ENCODE measurements around the gene LRRC37B. TPM values are rescaled to one million over a fixed set of nuclear protein-coding genes. Genes with fewer than 3 reads are reported as not detected.
"Not testable (repeated sequence)": the region's sequence is repeated elsewhere in the genome, so short reads cannot be mapped to it uniquely, and the experiment has no call there.

Gene LRRC37B
- total RNA-seq, 1 donor from 2014 or later: 25.2 TPM

GRCh38 chr17:32041306-32041875 lies 34.2 kb downstream of the LRRC37B start:
- not testable (repeated sequence) for DNase-seq (ENCODE audit: extremely low read depth, low read depth, low spot score)

- not testable (repeated sequence) for DNase-seq (ENCODE audit: extremely low read depth, low read depth, low spot score)
Observed at GRCh38 chr17:32042266-32042665, 35.1 kb downstream of the LRRC37B start.

GRCh38 chr17:32045611-32046010 lies 38.4 kb downstream of the LRRC37B start:
- not testable (repeated sequence) for DNase-seq (ENCODE audit: extremely low read depth, low read depth, low spot score)

- DNase-seq (ENCODE audit: extremely low read depth, low read depth, low spot score): not testable (repeated sequence)
Observed at GRCh38 chr17:32047663-32048062, 40.5 kb downstream of the LRRC37B start.

GRCh38 chr17:32054985-32055384 lies 47.8 kb downstream of the LRRC37B start:
- DNase-seq (ENCODE audit: extremely low read depth, low read depth, low spot score): not testable (repeated sequence)

- not testable (repeated sequence) for DNase-seq (ENCODE audit: extremely low read depth, low read depth, low spot score)
Observed at GRCh38 chr17:32055425-32055824, 48.2 kb downstream of the LRRC37B start.

- DNase-seq (ENCODE audit: extremely low read depth, low read depth, low spot score): not testable (repeated sequence)
Observed at GRCh38 chr17:32056500-32056899, 49.3 kb downstream of the LRRC37B start.

- not testable (repeated sequence) for DNase-seq (ENCODE audit: extremely low read depth, low read depth, low spot score)
Observed at GRCh38 chr17:32057460-32058105, 50.4 kb downstream of the LRRC37B start.

GRCh38 chr17:32060695-32061094 lies 53.5 kb downstream of the LRRC37B start:
- DNase-seq (ENCODE audit: extremely low read depth, low read depth, low spot score): not testable (repeated sequence)

- DNase-seq (ENCODE audit: extremely low read depth, low read depth, low spot score): not testable (repeated sequence)
Observed at GRCh38 chr17:32061840-32062239, 54.7 kb downstream of the LRRC37B start.

- not testable (repeated sequence) for DNase-seq (ENCODE audit: extremely low read depth, low read depth, low spot score)
Observed at GRCh38 chr17:32064091-32064490, 56.9 kb downstream of the LRRC37B start.

- DNase-seq (ENCODE audit: extremely low read depth, low read depth, low spot score): not testable (repeated sequence)
Observed at GRCh38 chr17:32066123-32066680, 59.0 kb downstream of the LRRC37B start.

GRCh38 chr17:32066863-32067642 lies 59.9 kb downstream of the LRRC37B start:
- DNase-seq (ENCODE audit: extremely low read depth, low read depth, low spot score): not testable (repeated sequence)

- DNase-seq (ENCODE audit: extremely low read depth, low read depth, low spot score): not testable (repeated sequence)
Observed at GRCh38 chr17:32069067-32069466, 61.9 kb downstream of the LRRC37B start.

GRCh38 chr17:32071961-32072360 lies 64.8 kb downstream of the LRRC37B start:
- DNase-seq (ENCODE audit: extremely low read depth, low read depth, low spot score): not testable (repeated sequence)

GRCh38 chr17:32073131-32073530 lies 65.9 kb downstream of the LRRC37B start:
- not testable (repeated sequence) for DNase-seq (ENCODE audit: extremely low read depth, low read depth, low spot score)

GRCh38 chr17:32079753-32080152 lies 72.6 kb downstream of the LRRC37B start:
- DNase-seq (ENCODE audit: extremely low read depth, low read depth, low spot score): not testable (repeated sequence)

GRCh38 chr17:32083550-32083979 lies 76.4 kb downstream of the LRRC37B start:
- not testable (repeated sequence) for DNase-seq (ENCODE audit: extremely low read depth, low read depth, low spot score)

GRCh38 chr17:32084003-32084941 lies 77.1 kb downstream of the LRRC37B start:
- not testable (repeated sequence) for DNase-seq (ENCODE audit: extremely low read depth, low read depth, low spot score)
